ENCODE data around the gene MRPS22. TPM values are rescaled to one million over a fixed set of nuclear protein-coding genes. Genes with fewer than 3 reads are reported as not detected.

The MRPS22 gene
- total RNA-seq, 2 donors from 2014 or later = 18.7 to 29.7 TPM

DNA sequence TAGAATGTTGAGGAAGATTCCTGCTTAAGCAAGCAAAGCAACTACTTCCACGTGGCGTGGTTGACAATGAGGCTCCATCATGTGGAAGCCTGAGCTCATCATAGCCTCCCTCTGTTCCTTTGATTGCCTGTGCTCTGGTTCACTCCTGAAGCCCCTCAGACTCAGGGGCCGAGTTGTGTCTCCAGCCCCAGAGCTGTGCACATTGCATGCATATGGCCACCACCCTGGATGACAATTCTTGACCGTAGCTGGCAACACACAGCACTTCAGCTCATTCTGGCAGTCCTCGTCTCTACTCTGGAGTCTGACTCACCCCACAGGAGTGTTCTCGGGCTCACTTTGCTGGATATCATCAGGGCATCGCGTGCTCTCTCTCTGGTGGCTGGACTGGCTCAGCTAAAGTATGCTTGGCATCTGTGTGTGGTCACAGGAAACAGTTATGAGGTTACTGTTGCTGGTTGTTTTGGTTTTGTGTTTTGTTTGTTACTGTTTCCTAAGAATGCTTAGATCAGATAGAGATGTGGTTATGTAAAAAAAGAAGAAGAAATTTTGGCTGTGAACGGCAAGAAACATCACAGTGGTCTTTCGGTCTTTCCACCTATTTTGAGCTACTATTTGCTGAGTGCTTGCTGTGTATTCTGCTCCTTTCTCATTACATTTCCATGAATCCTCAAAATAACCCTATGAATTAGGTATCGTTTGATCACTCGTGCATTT lies 41.6 kb upstream of the MRPS22 start:
- no peaks in the 10 kb centered on the region for H3K36me3 ChIP-seq (replicated peaks in 1 of 2; ENCODE audit: insufficient read depth in 1 of 2, low read depth in 2 of 2)
- no peak for TF ChIP-seq POLR2A (IDR thresholded peaks at IDR 0.05)
- TF ChIP-seq, protein P1, sequence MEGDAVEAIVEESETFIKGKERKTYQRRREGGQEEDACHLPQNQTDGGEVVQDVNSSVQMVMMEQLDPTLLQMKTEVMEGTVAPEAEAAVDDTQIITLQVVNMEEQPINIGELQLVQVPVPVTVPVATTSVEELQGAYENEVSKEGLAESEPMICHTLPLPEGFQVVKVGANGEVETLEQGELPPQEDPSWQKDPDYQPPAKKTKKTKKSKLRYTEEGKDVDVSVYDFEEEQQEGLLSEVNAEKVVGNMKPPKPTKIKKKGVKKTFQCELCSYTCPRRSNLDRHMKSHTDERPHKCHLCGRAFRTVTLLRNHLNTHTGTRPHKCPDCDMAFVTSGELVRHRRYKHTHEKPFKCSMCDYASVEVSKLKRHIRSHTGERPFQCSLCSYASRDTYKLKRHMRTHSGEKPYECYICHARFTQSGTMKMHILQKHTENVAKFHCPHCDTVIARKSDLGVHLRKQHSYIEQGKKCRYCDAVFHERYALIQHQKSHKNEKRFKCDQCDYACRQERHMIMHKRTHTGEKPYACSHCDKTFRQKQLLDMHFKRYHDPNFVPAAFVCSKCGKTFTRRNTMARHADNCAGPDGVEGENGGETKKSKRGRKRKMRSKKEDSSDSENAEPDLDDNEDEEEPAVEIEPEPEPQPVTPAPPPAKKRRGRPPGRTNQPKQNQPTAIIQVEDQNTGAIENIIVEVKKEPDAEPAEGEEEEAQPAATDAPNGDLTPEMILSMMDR (IDR thresholded peaks at IDR 0.05) = no peak
- no peaks in the 10 kb centered on the region for H3K27me3 ChIP-seq
- no peak overlapping the region for H3K27ac ChIP-seq
- DNase-seq (peak in 2 of 4 donors; percentile 25 to 71), ATAC-seq (peak; percentile 38)
- no peaks in the 10 kb centered on the region for H3K9me3 ChIP-seq
- H3K4me1 ChIP-seq = peaks cover 41% of the 10 kb centered on the region
- 75 to 86% methylated on average over 12 of the region's 12 CpGs for WGBS, 2 donors
- H3K4me3 ChIP-seq = no peak overlapping the region
- intact Hi-C loops (cut with DNase I) = no loop called here

DNA sequence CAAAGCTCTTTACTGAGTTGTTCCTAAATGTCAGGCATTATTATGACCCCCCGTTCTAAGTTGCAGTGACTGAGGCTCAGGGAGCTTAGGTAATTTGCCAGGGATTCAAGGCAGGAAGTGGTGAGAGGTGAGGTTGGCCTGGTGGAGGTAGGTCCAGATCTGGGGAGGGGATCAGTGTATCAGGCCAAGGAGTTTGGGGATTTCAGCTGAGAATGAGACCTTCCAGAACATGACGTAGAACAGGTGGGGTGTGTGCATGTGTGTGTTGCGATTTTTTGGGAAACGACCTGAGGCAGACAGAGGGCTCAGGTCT lies 41.1 kb upstream of the MRPS22 start:
- Histone ChIP-seq H3K27me3 (no peaks in the 10 kb centered on the region), H3K27ac (no peak overlapping the region), H3K4me1 (peaks cover 35% of the 10 kb centered on the region), H3K4me3 (no peak overlapping the region), H3K9me3 (no peaks in the 10 kb centered on the region), H3K36me3 (replicated peaks in 1 of 2; ENCODE audit: insufficient read depth in 1 of 2, low read depth in 2 of 2) (no peaks in the 10 kb centered on the region)
- ATAC-seq = no peak
- TF ChIP-seq, protein P1 (IDR thresholded peaks at IDR 0.05) = no peak
- TF ChIP-seq POLR2A (IDR thresholded peaks at IDR 0.05) = no peak
- DNase-seq = no peak
- WGBS, 2 donors = 88 to 92% methylated on average over 4 of the region's 4 CpGs
- intact Hi-C loops (cut with DNase I) = no loop called here

DNA sequence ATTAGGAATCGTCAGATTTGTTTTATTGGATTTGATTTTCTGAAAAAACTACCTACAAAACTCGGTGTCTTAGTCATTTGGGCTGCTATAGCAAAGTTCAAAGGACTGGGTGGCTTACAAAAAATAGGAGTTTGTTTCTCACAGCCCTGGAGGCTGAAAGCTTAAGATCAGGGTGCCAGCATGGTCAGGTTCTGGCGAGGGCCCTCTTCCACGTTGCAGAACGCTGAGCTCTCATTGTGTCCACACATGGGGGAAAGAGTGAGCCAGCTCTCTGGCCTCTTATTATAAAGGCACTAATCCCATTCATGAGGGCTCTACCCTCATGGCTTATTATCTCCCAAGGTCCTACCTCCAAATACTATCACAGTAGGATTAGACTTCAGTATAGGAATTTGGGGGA lies 40.6 kb upstream of the MRPS22 start:
- 94 to 98% methylated on average over 5 of the region's 5 CpGs for WGBS, 2 donors

DNA sequence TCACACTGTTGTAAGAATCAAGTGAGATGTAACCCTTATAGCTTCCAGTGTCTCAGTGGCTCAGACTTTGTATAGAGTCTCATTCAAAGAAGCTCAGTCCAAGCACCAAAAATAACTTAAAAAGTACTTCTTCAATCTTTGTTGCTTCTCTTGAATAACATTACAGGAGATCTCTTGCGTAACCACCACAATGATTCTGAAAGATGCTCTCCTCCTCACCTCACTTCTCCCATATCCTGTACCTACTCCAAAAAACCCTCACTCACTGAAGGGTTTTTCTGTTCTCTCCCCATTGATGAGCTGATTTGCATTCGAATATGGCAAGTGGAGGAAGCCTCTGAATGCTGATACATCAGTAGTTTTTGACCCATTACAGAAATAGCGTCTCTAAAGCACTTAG lies 39.4 kb upstream of the MRPS22 start:
- no peak overlapping the region for H3K4me3 ChIP-seq
- H3K27ac ChIP-seq = no peak overlapping the region
- WGBS, 2 donors = 87 to 88% methylated on average over 3 of the region's 3 CpGs
- DNase-seq = no peak
- intact Hi-C loops (cut with DNase I) = no loop called here
- TF ChIP-seq, protein P1 (IDR thresholded peaks at IDR 0.05) = no peak
- no peak for TF ChIP-seq POLR2A (IDR thresholded peaks at IDR 0.05)
- H3K9me3 ChIP-seq = no peaks in the 10 kb centered on the region
- no peaks in the 10 kb centered on the region for H3K27me3 ChIP-seq
- ATAC-seq = no peak
- no peaks in the 10 kb centered on the region for H3K36me3 ChIP-seq (replicated peaks in 1 of 2; ENCODE audit: insufficient read depth in 1 of 2, low read depth in 2 of 2)
- H3K4me1 ChIP-seq = peaks cover 19% of the 10 kb centered on the region

More for the DNA sequence above, 40.6 kb upstream of the MRPS22 start:
- no peak for ATAC-seq
- Histone ChIP-seq H3K4me1 (peaks cover 31% of the 10 kb centered on the region), H3K9me3 (no peaks in the 10 kb centered on the region), H3K36me3 (replicated peaks in 1 of 2; ENCODE audit: insufficient read depth in 1 of 2, low read depth in 2 of 2) (no peaks in the 10 kb centered on the region), H3K27me3 (no peaks in the 10 kb centered on the region), H3K4me3 (no peak overlapping the region), H3K27ac (no peak overlapping the region)
- no peak for DNase-seq
- TF ChIP-seq, protein P1 (IDR thresholded peaks at IDR 0.05) = no peak
- TF ChIP-seq POLR2A (IDR thresholded peaks at IDR 0.05) = no peak
- intact Hi-C loops (cut with DNase I) = no loop called here

DNA sequence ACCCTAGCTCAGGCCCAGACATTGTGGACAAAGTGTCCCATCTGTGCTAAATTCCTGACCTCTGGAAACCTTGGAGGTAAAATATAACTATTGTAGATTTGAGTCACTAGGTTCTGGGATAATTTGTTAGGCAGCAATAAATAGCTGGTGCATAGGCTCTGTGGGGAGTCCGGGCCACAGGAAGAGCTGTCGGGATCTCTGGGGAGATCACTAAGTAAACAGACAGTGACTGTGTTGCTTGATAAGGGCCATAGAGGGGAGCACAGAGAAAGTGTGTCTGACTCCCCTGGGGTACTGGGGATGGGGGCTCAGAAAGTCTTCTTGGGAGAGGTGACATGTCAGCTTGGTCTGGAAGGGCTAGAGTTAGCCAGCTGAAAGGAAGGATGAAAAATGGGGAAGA lies 37.7 kb upstream of the MRPS22 start:
- TF ChIP-seq, protein P1 (IDR thresholded peaks at IDR 0.05) = no peak
- no peak for TF ChIP-seq POLR2A (IDR thresholded peaks at IDR 0.05)
- ATAC-seq = no peak
- 77 to 95% methylated on average over 2 of the region's 2 CpGs for WGBS, 2 donors
- Histone ChIP-seq H3K27me3 (no peaks in the 10 kb centered on the region), H3K27ac (no peak overlapping the region), H3K36me3 (replicated peaks in 1 of 2; ENCODE audit: insufficient read depth in 1 of 2, low read depth in 2 of 2) (no peaks in the 10 kb centered on the region), H3K4me1 (peaks cover 2% of the 10 kb centered on the region), H3K9me3 (no peaks in the 10 kb centered on the region), H3K4me3 (no peak overlapping the region)
- no peak for DNase-seq
- intact Hi-C loops (cut with DNase I) = no loop called here
